ENCODE results near the gene CMKLR1. TPM values are rescaled to one million over a fixed set of nuclear protein-coding genes. Genes with fewer than 3 reads are reported as not detected.

CMKLR1 gene
- polyA plus RNA-seq, 1 of the 3 experiments (the other 2 are of a cell fraction): 0.15 TPM

DNA sequence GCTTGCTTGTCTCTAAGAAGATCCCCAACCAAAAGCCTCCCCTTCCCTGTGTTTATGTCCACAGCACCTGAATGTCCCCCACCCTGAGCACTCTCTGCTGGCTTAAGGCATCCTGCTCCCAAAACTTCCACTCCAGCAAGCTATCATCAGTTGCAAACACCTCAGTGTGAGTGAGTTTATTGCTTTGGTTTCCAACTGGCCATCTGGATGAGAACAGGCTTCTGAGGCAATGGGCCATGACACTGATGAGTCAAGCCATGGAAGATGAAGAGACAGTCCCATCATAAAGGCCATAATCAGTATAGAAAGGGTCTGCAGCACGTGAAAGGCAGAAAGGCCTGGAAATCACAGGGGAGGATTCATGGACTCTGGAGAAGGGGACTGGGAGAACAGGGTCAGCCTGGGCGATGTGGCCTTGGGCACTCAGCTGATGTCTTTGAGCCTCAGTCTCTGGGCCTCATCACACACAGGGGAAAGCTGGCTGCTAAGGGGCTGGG is 12.8 kb downstream of the CMKLR1 start:
- CTCF ChIA-PET: interaction anchor here (0.7 to 4.1 kb wide), 4 partner anchors 9 to 131 kb away, joined by 3 to 12 read pairs (median 3); no protein-coding TSS in a partner anchor
- no peaks in the 10 kb centered on the region for H4K20me1 ChIP-seq (ENCODE audit: insufficient read depth)

DNA sequence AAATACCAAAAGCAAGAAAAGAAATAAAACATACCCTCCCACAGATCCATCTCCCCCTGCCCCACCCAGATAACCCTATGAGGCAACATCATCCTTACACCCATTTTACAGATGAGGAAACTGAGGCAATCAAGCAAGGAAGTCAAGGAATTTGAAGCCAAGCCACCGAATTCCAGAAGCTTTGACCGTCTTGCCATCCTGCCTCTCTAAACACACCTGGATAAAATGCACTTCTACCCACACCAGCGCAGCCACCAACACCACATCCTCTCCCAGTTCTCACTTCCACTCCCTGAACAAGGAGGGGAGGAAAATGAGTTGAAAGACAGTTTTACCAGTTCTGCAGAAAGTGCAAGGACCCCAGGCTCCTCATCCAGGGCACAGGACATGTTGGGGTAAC is 13.6 kb downstream of the CMKLR1 start:
- H3K79me2 ChIP-seq (ENCODE audit: insufficient read depth): no peaks in the 10 kb centered on the region
- H3K9me2 ChIP-seq: no peaks in the 10 kb centered on the region
- CTCF ChIA-PET: interaction anchor here (1.1 to 1.6 kb wide), 3 partner anchors 9 to 132 kb away, joined by 3 to 5 read pairs (median 3); no protein-coding TSS in a partner anchor
- no peak for DNase-seq
- no peak overlapping the region for H2AFZ ChIP-seq (ENCODE audit: low read depth)
- H3K9ac ChIP-seq: no peak overlapping the region
- H3K27ac ChIP-seq (ENCODE audit: low read depth in 2 of 2, low read length in 1 of 2): no peak overlapping the region
- H3K4me1 ChIP-seq (ENCODE audit: control insufficient read depth in 1 of 2, insufficient read depth in 2 of 2, low read depth in 1 of 2, low read length in 1 of 2): peaks cover 0 to 40% of the 10 kb centered on the region in 2 experiments; a peak in 1 of 4 replicates
- H3F3A ChIP-seq (replicated peaks; ENCODE audit: insufficient read depth): no peaks in the 10 kb centered on the region
- H3K36me3 ChIP-seq (replicated peaks in 1 of 2; ENCODE audit: control insufficient read depth in 1 of 2, insufficient read depth in 2 of 2, low read length in 1 of 2): peaks cover 0 to 2% of the 10 kb centered on the region in 2 experiments
- POLR2A ChIA-PET: no interaction called here
- H4K20me1 ChIP-seq (ENCODE audit: insufficient read depth): no peaks in the 10 kb centered on the region
- no peak overlapping the region for H3K4me3 ChIP-seq (ENCODE audit: low read depth in 2 of 2, low read length in 1 of 2)
- H3K9me3 ChIP-seq: no peaks in the 10 kb centered on the region
- H3K27me3 ChIP-seq (ENCODE audit: insufficient read depth): no peaks in the 10 kb centered on the region
- 34% methylated on average over 3 of the region's 3 CpGs for WGBS (ENCODE audit: low lambda C conversion rate)
- no peak overlapping the region for H3K4me2 ChIP-seq
- TF ChIP-seq RCOR1 (IDR thresholded peaks at IDR 0.05; ENCODE audit: low read length) (no peak), YY1 (IDR thresholded peaks at IDR 0.05; ENCODE audit: low read depth) (no peak), POLR2AphosphoS5 (IDR thresholded peaks at IDR 0.05; ENCODE audit: low read depth, low read length) (no peak), SIN3A (IDR thresholded peaks at IDR 0.05; ENCODE audit: borderline replicate concordance, low read depth, low read length) (no peak), MEF2A (IDR thresholded peaks at IDR 0.05; ENCODE audit: borderline replicate concordance, low read depth) (no peak), RAD21 (IDR thresholded peaks at IDR 0.05; ENCODE audit: low read length) (no peak), EZH2phosphoT487 (IDR thresholded peaks at IDR 0.05; ENCODE audit: borderline replicate concordance, low read depth) (no peak), FOSL2 (IDR thresholded peaks at IDR 0.05; ENCODE audit: borderline replicate concordance, low read depth) (no peak), EP300 (IDR thresholded peaks at IDR 0.05; ENCODE audit: borderline replicate concordance in 1 of 2, low read depth in 1 of 2, low read length in 1 of 2) (no peak), TCF12 (IDR thresholded peaks at IDR 0.05) (no peak), GABPA (IDR thresholded peaks at IDR 0.05; ENCODE audit: low read depth) (no peak)
- TF ChIP-seq, protein P1, sequence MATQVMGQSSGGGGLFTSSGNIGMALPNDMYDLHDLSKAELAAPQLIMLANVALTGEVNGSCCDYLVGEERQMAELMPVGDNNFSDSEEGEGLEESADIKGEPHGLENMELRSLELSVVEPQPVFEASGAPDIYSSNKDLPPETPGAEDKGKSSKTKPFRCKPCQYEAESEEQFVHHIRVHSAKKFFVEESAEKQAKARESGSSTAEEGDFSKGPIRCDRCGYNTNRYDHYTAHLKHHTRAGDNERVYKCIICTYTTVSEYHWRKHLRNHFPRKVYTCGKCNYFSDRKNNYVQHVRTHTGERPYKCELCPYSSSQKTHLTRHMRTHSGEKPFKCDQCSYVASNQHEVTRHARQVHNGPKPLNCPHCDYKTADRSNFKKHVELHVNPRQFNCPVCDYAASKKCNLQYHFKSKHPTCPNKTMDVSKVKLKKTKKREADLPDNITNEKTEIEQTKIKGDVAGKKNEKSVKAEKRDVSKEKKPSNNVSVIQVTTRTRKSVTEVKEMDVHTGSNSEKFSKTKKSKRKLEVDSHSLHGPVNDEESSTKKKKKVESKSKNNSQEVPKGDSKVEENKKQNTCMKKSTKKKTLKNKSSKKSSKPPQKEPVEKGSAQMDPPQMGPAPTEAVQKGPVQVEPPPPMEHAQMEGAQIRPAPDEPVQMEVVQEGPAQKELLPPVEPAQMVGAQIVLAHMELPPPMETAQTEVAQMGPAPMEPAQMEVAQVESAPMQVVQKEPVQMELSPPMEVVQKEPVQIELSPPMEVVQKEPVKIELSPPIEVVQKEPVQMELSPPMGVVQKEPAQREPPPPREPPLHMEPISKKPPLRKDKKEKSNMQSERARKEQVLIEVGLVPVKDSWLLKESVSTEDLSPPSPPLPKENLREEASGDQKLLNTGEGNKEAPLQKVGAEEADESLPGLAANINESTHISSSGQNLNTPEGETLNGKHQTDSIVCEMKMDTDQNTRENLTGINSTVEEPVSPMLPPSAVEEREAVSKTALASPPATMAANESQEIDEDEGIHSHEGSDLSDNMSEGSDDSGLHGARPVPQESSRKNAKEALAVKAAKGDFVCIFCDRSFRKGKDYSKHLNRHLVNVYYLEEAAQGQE (IDR thresholded peaks at IDR 0.05; ENCODE audit: low read depth, low read length): no peak
- TF ChIP-seq, protein P2, sequence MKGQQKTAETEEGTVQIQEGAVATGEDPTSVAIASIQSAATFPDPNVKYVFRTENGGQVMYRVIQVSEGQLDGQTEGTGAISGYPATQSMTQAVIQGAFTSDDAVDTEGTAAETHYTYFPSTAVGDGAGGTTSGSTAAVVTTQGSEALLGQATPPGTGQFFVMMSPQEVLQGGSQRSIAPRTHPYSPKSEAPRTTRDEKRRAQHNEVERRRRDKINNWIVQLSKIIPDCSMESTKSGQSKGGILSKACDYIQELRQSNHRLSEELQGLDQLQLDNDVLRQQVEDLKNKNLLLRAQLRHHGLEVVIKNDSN (IDR thresholded peaks at IDR 0.05; ENCODE audit: borderline replicate concordance, low read depth): no peak
- TF ChIP-seq, protein P3, sequence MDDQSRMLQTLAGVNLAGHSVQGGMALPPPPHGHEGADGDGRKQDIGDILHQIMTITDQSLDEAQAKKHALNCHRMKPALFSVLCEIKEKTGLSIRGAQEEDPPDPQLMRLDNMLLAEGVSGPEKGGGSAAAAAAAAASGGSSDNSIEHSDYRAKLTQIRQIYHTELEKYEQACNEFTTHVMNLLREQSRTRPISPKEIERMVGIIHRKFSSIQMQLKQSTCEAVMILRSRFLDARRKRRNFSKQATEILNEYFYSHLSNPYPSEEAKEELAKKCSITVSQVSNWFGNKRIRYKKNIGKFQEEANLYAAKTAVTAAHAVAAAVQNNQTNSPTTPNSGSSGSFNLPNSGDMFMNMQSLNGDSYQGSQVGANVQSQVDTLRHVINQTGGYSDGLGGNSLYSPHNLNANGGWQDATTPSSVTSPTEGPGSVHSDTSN (IDR thresholded peaks at IDR 0.05): no peak

More for the DNA sequence above, 12.8 kb downstream of the CMKLR1 start:
- no peaks in the 10 kb centered on the region for H3F3A ChIP-seq (replicated peaks; ENCODE audit: insufficient read depth)
- H3K27me3 ChIP-seq (ENCODE audit: insufficient read depth): no peaks in the 10 kb centered on the region
- peak overlapping the region in 1 of 2 experiments; percentile 22; a peak in 1 of 4 replicates for H3K27ac ChIP-seq (ENCODE audit: low read depth in 2 of 2, low read length in 1 of 2)
- H3K79me2 ChIP-seq (ENCODE audit: insufficient read depth): no peaks in the 10 kb centered on the region
- H3K9ac ChIP-seq: no peak overlapping the region
- no peaks in the 10 kb centered on the region for H3K9me3 ChIP-seq
- H3K9me2 ChIP-seq: no peaks in the 10 kb centered on the region
- peaks cover 0 to 37% of the 10 kb centered on the region in 2 experiments; a peak in 1 of 4 replicates for H3K4me1 ChIP-seq (ENCODE audit: control insufficient read depth in 1 of 2, insufficient read depth in 2 of 2, low read depth in 1 of 2, low read length in 1 of 2)
- no peak overlapping the region for H2AFZ ChIP-seq (ENCODE audit: low read depth)
- WGBS (ENCODE audit: low lambda C conversion rate): 5% methylated on average over 2 of the region's 2 CpGs
- H3K36me3 ChIP-seq (replicated peaks in 1 of 2; ENCODE audit: control insufficient read depth in 1 of 2, insufficient read depth in 2 of 2, low read length in 1 of 2): peaks cover 0 to 2% of the 10 kb centered on the region in 2 experiments
- no peak overlapping the region for H3K4me2 ChIP-seq
- H3K4me3 ChIP-seq (ENCODE audit: low read depth in 2 of 2, low read length in 1 of 2): no peak overlapping the region
- no peak for DNase-seq
- TF ChIP-seq RXRA (IDR thresholded peaks at IDR 0.05; ENCODE audit: borderline replicate concordance, low read depth): no peak
- TF ChIP-seq, protein P4, sequence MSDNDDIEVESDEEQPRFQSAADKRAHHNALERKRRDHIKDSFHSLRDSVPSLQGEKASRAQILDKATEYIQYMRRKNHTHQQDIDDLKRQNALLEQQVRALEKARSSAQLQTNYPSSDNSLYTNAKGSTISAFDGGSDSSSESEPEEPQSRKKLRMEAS (IDR thresholded peaks at IDR 0.05; ENCODE audit: low read depth): no peak
- no peak for TF ChIP-seq TCF12 (IDR thresholded peaks at IDR 0.05)
- TF ChIP-seq CHD2 (IDR thresholded peaks at IDR 0.05; ENCODE audit: low read length, partially characterized antibody): no peak
- TF ChIP-seq RFX5 (IDR thresholded peaks at IDR 0.05; ENCODE audit: low read length): no peak
- TF ChIP-seq NRF1 (IDR thresholded peaks at IDR 0.05; ENCODE audit: low read depth, low read length): no peak
- TF ChIP-seq, protein P5, sequence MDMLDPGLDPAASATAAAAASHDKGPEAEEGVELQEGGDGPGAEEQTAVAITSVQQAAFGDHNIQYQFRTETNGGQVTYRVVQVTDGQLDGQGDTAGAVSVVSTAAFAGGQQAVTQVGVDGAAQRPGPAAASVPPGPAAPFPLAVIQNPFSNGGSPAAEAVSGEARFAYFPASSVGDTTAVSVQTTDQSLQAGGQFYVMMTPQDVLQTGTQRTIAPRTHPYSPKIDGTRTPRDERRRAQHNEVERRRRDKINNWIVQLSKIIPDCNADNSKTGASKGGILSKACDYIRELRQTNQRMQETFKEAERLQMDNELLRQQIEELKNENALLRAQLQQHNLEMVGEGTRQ (IDR thresholded peaks at IDR 0.05; ENCODE audit: borderline replicate concordance, low read depth, low read length): no peak
- TF ChIP-seq, protein P3 (IDR thresholded peaks at IDR 0.05): no peak
- POLR2A ChIA-PET: no interaction called here

Data from SK-N-SH (cell line).